ENCODE measurements around the gene LYRM4.

DNA sequence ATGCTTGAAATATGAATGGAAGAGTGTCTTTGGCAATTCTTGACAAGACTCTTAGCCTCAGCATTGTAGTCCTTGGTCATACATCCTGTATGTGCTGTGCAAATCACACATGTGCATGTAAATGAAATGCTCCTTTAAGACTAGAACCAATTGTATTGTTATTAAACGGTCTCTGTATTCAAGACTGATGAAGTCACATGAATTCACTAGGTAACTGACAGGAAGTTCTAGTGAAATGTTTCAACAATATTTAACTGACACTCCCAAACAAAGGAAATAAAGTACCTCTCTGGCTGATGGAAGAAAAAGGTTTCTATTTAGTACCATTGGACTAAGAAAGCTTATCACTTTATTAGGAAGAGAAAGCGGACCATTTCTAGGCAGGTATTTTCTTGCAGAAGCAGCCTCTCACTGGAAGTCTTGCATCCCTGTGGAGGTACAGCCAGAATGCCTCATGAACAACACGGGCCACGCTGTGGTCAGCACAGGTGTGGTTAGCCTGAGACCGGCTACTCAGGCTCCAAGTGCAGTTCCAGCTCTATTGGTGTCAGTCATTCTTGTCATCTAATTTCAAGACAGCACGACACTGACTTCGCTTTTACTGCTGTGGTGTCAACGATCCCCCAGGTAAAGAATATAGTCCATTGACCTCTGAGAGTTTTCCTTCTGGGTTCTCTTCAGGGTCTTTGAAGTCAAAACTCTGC is 158.3 kb downstream of the LYRM4 start:
- TF ChIP-seq, protein P1, sequence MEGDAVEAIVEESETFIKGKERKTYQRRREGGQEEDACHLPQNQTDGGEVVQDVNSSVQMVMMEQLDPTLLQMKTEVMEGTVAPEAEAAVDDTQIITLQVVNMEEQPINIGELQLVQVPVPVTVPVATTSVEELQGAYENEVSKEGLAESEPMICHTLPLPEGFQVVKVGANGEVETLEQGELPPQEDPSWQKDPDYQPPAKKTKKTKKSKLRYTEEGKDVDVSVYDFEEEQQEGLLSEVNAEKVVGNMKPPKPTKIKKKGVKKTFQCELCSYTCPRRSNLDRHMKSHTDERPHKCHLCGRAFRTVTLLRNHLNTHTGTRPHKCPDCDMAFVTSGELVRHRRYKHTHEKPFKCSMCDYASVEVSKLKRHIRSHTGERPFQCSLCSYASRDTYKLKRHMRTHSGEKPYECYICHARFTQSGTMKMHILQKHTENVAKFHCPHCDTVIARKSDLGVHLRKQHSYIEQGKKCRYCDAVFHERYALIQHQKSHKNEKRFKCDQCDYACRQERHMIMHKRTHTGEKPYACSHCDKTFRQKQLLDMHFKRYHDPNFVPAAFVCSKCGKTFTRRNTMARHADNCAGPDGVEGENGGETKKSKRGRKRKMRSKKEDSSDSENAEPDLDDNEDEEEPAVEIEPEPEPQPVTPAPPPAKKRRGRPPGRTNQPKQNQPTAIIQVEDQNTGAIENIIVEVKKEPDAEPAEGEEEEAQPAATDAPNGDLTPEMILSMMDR (IDR thresholded peaks at IDR 0.05; ENCODE audit: insufficient read depth, low read length, poor library complexity, severe bottlenecking), result no peak
- TF ChIP-seq EZH2phosphoT487 (conservative IDR thresholded peaks at IDR 0.05; ENCODE audit: low read length), result no peak

Measured in SU-DHL-6 (cell line).